ENCODE measurements around the gene MAZ. TPM values are rescaled to one million over a fixed set of nuclear protein-coding genes. Genes with fewer than 3 reads are reported as not detected.

The MAZ gene
- polyA plus RNA-seq, 1 of the 3 experiments (the other 2 are of a cell fraction) = 163 TPM

- Histone ChIP-seq H3F3A (replicated peaks; ENCODE audit: insufficient read depth) (no peaks in the 10 kb centered on the region), H3K79me2 (ENCODE audit: insufficient read depth) (no peaks in the 10 kb centered on the region), H3K27me3 (ENCODE audit: insufficient read depth) (no peaks in the 10 kb centered on the region; the same call in 1 of the 2 replicates), H3K9me2 (no peaks in the 10 kb centered on the region), H3K9me3 (no peaks in the 10 kb centered on the region), H3K4me2 (no peak overlapping the region), H2AFZ (ENCODE audit: low read depth) (no peak overlapping the region), H3K4me1 (ENCODE audit: control insufficient read depth in 1 of 2, insufficient read depth in 2 of 2, low read depth in 1 of 2, low read length in 1 of 2) (no peaks in the 10 kb centered on the region), H3K4me3 (ENCODE audit: low read depth in 2 of 2, low read length in 1 of 2) (no peak overlapping the region), H3K36me3 (replicated peaks in 1 of 2; ENCODE audit: control insufficient read depth in 1 of 2, insufficient read depth in 2 of 2, low read length in 1 of 2) (no peaks in the 10 kb centered on the region), H3K9ac (no peak overlapping the region), H3K27ac (ENCODE audit: low read depth in 2 of 2, low read length in 1 of 2) (no peak overlapping the region), H4K20me1 (ENCODE audit: insufficient read depth) (no peaks in the 10 kb centered on the region)
- ChIA-PET CTCF (no interaction called here), POLR2A (no interaction called here)
- no peak for DNase-seq
- WGBS (ENCODE audit: low lambda C conversion rate) = 85% methylated on average over 3 of the region's 3 CpGs
- no peak for TF ChIP-seq FOXM1 (IDR thresholded peaks at IDR 0.05; ENCODE audit: low read depth)
Observed at GRCh38 chr16:29767062-29767461, 39.3 kb upstream of the MAZ start.

GRCh38 chr16:29769507-29769906, 36.8 kb upstream of the MAZ start:
- WGBS (ENCODE audit: low lambda C conversion rate) = 57% methylated on average over 2 of the region's 2 CpGs

More at GRCh38 chr16:29769507-29769906, 36.8 kb upstream of the MAZ start:
- H3F3A ChIP-seq (replicated peaks; ENCODE audit: insufficient read depth) = no peaks in the 10 kb centered on the region
- H3K9ac ChIP-seq = no peak overlapping the region
- no peak for TF ChIP-seq IRF3 (IDR thresholded peaks at IDR 0.05; ENCODE audit: low read depth, low read length)
- no peak for TF ChIP-seq MAX (IDR thresholded peaks at IDR 0.05; ENCODE audit: low read depth)
- no peak for TF ChIP-seq USF1 (IDR thresholded peaks at IDR 0.05; ENCODE audit: borderline replicate concordance, low read depth)
- TF ChIP-seq CHD2 (IDR thresholded peaks at IDR 0.05; ENCODE audit: low read length, partially characterized antibody) = no peak
- TF ChIP-seq ELF1 (IDR thresholded peaks at IDR 0.05) = no peak
- TF ChIP-seq RCOR1 (IDR thresholded peaks at IDR 0.05; ENCODE audit: low read length) = no peak
- no peak for TF ChIP-seq TCF12 (IDR thresholded peaks at IDR 0.05)
- no peak for TF ChIP-seq NRF1 (IDR thresholded peaks at IDR 0.05; ENCODE audit: low read depth, low read length)
- no peak for TF ChIP-seq FOXM1 (IDR thresholded peaks at IDR 0.05; ENCODE audit: low read depth)
- no peak for TF ChIP-seq RXRA (IDR thresholded peaks at IDR 0.05; ENCODE audit: borderline replicate concordance, low read depth)
- TF ChIP-seq CTCF (IDR thresholded peaks at IDR 0.05) = no peak
- no peak for TF ChIP-seq JUND (IDR thresholded peaks at IDR 0.05)
- TF ChIP-seq ZBTB33 (IDR thresholded peaks at IDR 0.05; ENCODE audit: borderline replicate concordance, low read depth) = no peak
- TF ChIP-seq RFX5 (IDR thresholded peaks at IDR 0.05; ENCODE audit: low read length) = no peak
- TF ChIP-seq GABPA (IDR thresholded peaks at IDR 0.05; ENCODE audit: low read depth) = no peak
- no peak for TF ChIP-seq MXI1 (IDR thresholded peaks at IDR 0.05; ENCODE audit: low read depth, low read length)
- no peak for TF ChIP-seq TAF1 (IDR thresholded peaks at IDR 0.05; ENCODE audit: borderline replicate concordance, low read depth, low read length)
- TF ChIP-seq POLR2AphosphoS5 (IDR thresholded peaks at IDR 0.05; ENCODE audit: low read depth, low read length) = no peak
- no peaks in the 10 kb centered on the region; the same call in 1 of the 2 replicates for H3K27me3 ChIP-seq (ENCODE audit: insufficient read depth)
- H2AFZ ChIP-seq (ENCODE audit: low read depth) = no peak overlapping the region
- no peaks in the 10 kb centered on the region for H3K4me1 ChIP-seq (ENCODE audit: control insufficient read depth in 1 of 2, insufficient read depth in 2 of 2, low read depth in 1 of 2, low read length in 1 of 2)
- no peaks in the 10 kb centered on the region for H3K36me3 ChIP-seq (replicated peaks in 1 of 2; ENCODE audit: control insufficient read depth in 1 of 2, insufficient read depth in 2 of 2, low read length in 1 of 2)
- H3K9me2 ChIP-seq = no peaks in the 10 kb centered on the region
- DNase-seq = no peak
- H3K4me2 ChIP-seq = no peak overlapping the region
- no peak overlapping the region for H3K4me3 ChIP-seq (ENCODE audit: low read depth in 2 of 2, low read length in 1 of 2)
- H3K79me2 ChIP-seq (ENCODE audit: insufficient read depth) = no peaks in the 10 kb centered on the region
- ChIA-PET POLR2A (no interaction called here), CTCF (interaction anchor here (1.0 kb wide), 1 partner anchor 21 kb away, joined by 5 read pairs; no protein-coding TSS in a partner anchor)
- H3K9me3 ChIP-seq = no peaks in the 10 kb centered on the region
- no peak overlapping the region for H3K27ac ChIP-seq (ENCODE audit: low read depth in 2 of 2, low read length in 1 of 2)
- no peaks in the 10 kb centered on the region for H4K20me1 ChIP-seq (ENCODE audit: insufficient read depth)
